Natural killer cell (primary cell): ENCODE data around the gene OSBP2. TPM values are rescaled to one million over a fixed set of nuclear protein-coding genes. Genes with fewer than 3 reads are reported as not detected.

Experiments
- ATAC-seq, 3 donors: fragments of 150-1000 bp in 2 of 3; fragments of 200-7000 bp in 1 of 3; cut with Tn5 transposase; 1 replicate in 1 of 3; 2 replicates in 2 of 3; pipeline ENCODE4 v1.10.0; 2021; ENCODE audit warnings: mild to moderate bottlenecking in 2 of 3, moderate library complexity in 2 of 3
- DNase-seq, 2 donors: peaks; one replicate each; pipeline versions ENCODE4 v3.0.0 to v3.0.0-alpha.2; 2013 to 2021; ENCODE audit warnings: mixed read lengths in 1 of 2
- H3K27ac ChIP-seq: one replicate; pipeline ENCODE4 v1.5.1; 2013; ENCODE audit warnings: mild to moderate bottlenecking, low read length
- H3K27me3 ChIP-seq: one replicate; pipeline ENCODE4 v1.6.1; 2013; ENCODE audit warnings: low read length; ENCODE audit not compliant: control insufficient read depth, insufficient read depth
- H3K36me3 ChIP-seq: one replicate; pipeline ENCODE4 v1.6.1; 2013; ENCODE audit warnings: low read length; ENCODE audit not compliant: control insufficient read depth, insufficient read depth
- H3K4me1 ChIP-seq: one replicate; pipeline ENCODE4 v1.6.1; 2013; ENCODE audit warnings: low read length; ENCODE audit not compliant: control insufficient read depth, insufficient read depth
- H3K4me3 ChIP-seq: one replicate; pipeline ENCODE4 v1.5.1; 2013; ENCODE audit warnings: low read length
- H3K9me3 ChIP-seq: one replicate; pipeline ENCODE4 v1.6.1; 2013; ENCODE audit warnings: low read length; ENCODE audit not compliant: control insufficient read depth, insufficient read depth
- H3K27ac Mint-ChIP-seq, 2 donors: one replicate each; pipeline ENCODE4 v1.8.0; 2022; ENCODE audit warnings: mild to moderate bottlenecking in 2 of 2, mixed read lengths in 2 of 2, moderate library complexity in 1 of 2
- H3K27me3 Mint-ChIP-seq, 2 donors: one replicate each; pipeline ENCODE4 v1.8.0; 2022; ENCODE audit warnings: low read depth in 2 of 2, mixed read lengths in 2 of 2
- H3K36me3 Mint-ChIP-seq: one replicate; pipeline ENCODE4 v1.8.0; 2022; ENCODE audit warnings: mixed read lengths
- H3K4me1 Mint-ChIP-seq, 2 donors: one replicate each; pipeline ENCODE4 v1.8.0; 2022; ENCODE audit warnings: mixed read lengths in 2 of 2
- H3K4me3 Mint-ChIP-seq: one replicate; pipeline ENCODE4 v1.8.0; 2022; ENCODE audit warnings: mild to moderate bottlenecking, moderate library complexity, mixed read lengths
- H3K9me3 Mint-ChIP-seq, 2 donors: one replicate each; pipeline ENCODE4 v1.8.0; 2022; ENCODE audit warnings: mixed read lengths in 2 of 2
- CTCF ChIP-seq: fragments of 200-600 bp; IDR thresholded peaks from one replicate; pipeline ENCODE4 v1.8.0; 2022; ENCODE audit warnings: antibody characterized with exemption
- WGBS: methylation state at CpG from one replicate; pipeline ENCODE4 v1.1.7; 2013; ENCODE audit warnings: missing lambda C conversion rate; ENCODE audit not compliant: insufficient coverage; 5-methylcytosine and 5-hydroxymethylcytosine counted together
- intact Hi-C: fragments of 100-400 bp; cut with micrococcal nuclease; formaldehyde crosslinking; loops from one replicate; pipeline ENCODE4 v1.14.2; 2022
- total RNA-seq, 4 donors: library from RNA; stranded (reverse); fragments of 120-200 nt in 1 of 4; gene quantifications; one replicate each; pipeline versions ENCODE4 v1.2.3 to v1.2.4, GENCODE V29; 2013 to 2022

OSBP2 gene
- total RNA-seq, 3 donors from 2014 or later (not counting 1 experiment from before 2014, with no cell fraction given) = 0.65 to 1.2 (median 0.79) TPM

GRCh38 chr22:30940685-30941362 lies 246.2 kb downstream of the OSBP2 start:
- Mint-ChIP-seq H3K36me3 (peaks cover 19% of the 10 kb centered on the region), H3K4me1 (peaks cover 33 to 40% of the 10 kb centered on the region in 2 donors), H3K4me3 (peak overlapping the region; percentile 66), H3K27ac (peak overlapping the region; percentile 65 to 70), H3K9me3 (no peaks in the 10 kb centered on the region), H3K27me3 (no peaks in the 10 kb centered on the region)
- 39% methylated on average over 7 of the region's 7 CpGs for WGBS
- no peak for TF ChIP-seq CTCF
- no peaks in the 10 kb centered on the region for H3K27me3 ChIP-seq
- ATAC-seq (peak in 2 of 3 donors; percentile 30 to 32), DNase-seq (peak in 1 of 2 donors; percentile 67)
- intact Hi-C loops = no loop called here
- H3K27ac ChIP-seq = peak overlapping the region; percentile 28
- H3K9me3 ChIP-seq = no peaks in the 10 kb centered on the region
- peaks cover 34% of the 10 kb centered on the region for H3K4me1 ChIP-seq
- H3K36me3 ChIP-seq = peaks cover 69% of the 10 kb centered on the region
- H3K4me3 ChIP-seq = no peak overlapping the region

GRCh38 chr22:30941363-30941740 lies 246.7 kb downstream of the OSBP2 start:
- peak in 1 of 2 donors; percentile 38 for DNase-seq
- H3K4me1 Mint-ChIP-seq = peaks cover 33 to 40% of the 10 kb centered on the region in 2 donors
- no peaks in the 10 kb centered on the region for H3K27me3 Mint-ChIP-seq
- Histone ChIP-seq H3K4me3 (no peak overlapping the region), H3K36me3 (peaks cover 69% of the 10 kb centered on the region), H3K9me3 (no peaks in the 10 kb centered on the region), H3K27ac (peak overlapping the region; percentile 28), H3K27me3 (no peaks in the 10 kb centered on the region), H3K4me1 (peaks cover 34% of the 10 kb centered on the region)
- peaks cover 22% of the 10 kb centered on the region for H3K36me3 Mint-ChIP-seq
- intact Hi-C loops = no loop called here
- TF ChIP-seq CTCF = no peak
- H3K4me3 Mint-ChIP-seq = peak overlapping the region; percentile 66
- no peaks in the 10 kb centered on the region for H3K9me3 Mint-ChIP-seq
- 88% methylated on average over 11 of the region's 11 CpGs for WGBS
- ATAC-seq = no peak
- peak overlapping the region; percentile 65 to 70 for H3K27ac Mint-ChIP-seq

GRCh38 chr22:30943368-30943767 lies 248.7 kb downstream of the OSBP2 start:
- H3K27me3 Mint-ChIP-seq = no peaks in the 10 kb centered on the region
- WGBS = 33% methylated on average over 3 of the region's 3 CpGs
- ATAC-seq = peak; percentile 75 to 93 (median 76)
- Histone ChIP-seq H3K36me3 (peaks cover 59% of the 10 kb centered on the region), H3K27ac (no peak overlapping the region), H3K4me1 (peaks cover 34% of the 10 kb centered on the region), H3K9me3 (no peaks in the 10 kb centered on the region), H3K4me3 (no peak overlapping the region), H3K27me3 (no peaks in the 10 kb centered on the region)
- intact Hi-C loops = no loop called here
- peaks cover 22% of the 10 kb centered on the region for H3K36me3 Mint-ChIP-seq
- H3K27ac Mint-ChIP-seq = peak overlapping the region; percentile 0 to 27
- H3K4me1 Mint-ChIP-seq = peaks cover 36 to 40% of the 10 kb centered on the region in 2 donors
- peak; percentile 50 to 79 for DNase-seq
- no peak for TF ChIP-seq CTCF
- peak overlapping the region; percentile 22 for H3K4me3 Mint-ChIP-seq
- H3K9me3 Mint-ChIP-seq = no peaks in the 10 kb centered on the region
